GM12873 (cell line): ENCODE results near the gene GPR52.

Source experiments
- CTCF ChIP-seq: IDR thresholded peaks from 2 replicates; pipeline ENCODE4 v1.5.1; 2012; ENCODE audit warnings: low read depth, mild to moderate bottlenecking, moderate library complexity, low read length, control low read depth; ENCODE audit not compliant: insufficient read depth; ENCODE audit errors: missing control alignments

GPR52 gene

DNA sequence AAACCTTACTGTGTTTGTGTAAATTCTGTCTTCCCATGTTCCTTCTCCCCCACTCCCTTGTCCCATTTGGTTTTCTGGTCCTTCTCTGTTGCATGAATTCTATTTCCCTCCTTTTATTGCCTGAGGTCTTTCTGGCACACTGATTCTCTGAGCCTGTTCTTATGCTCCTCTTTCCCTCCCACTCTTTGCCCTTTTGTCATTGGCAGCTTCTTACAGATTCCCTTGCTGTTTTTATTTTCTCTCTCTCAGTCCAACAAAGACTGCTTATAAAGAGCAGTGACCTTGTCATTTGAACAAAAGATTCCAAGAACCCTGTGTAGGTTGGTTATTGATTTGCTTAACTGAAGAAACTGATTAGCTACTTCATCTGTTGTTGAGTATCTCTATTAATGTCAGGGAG, 49.7 kb downstream of the GPR52 start:
- no peak for TF ChIP-seq CTCF
